GF-D8 (cell line): ENCODE results near the gene POLR3A.
A peak's percentile ranks its signal among the peaks of the same experiment; 100 is the strongest.
"Not testable (repeated sequence)": the region's sequence is repeated elsewhere in the genome, so short reads cannot be mapped to it uniquely, and the experiment has no call there.

Source experiments
- DNase-seq: peaks from one replicate; lab custom pipeline; 2025; lab: John Stamatoyannopoulos, UW

POLR3A gene

GRCh38 chr10:78019264-78019663 lies 10.1 kb downstream of the POLR3A start:
- no peak for DNase-seq

GRCh38 chr10:78017856-78018255 lies 11.5 kb downstream of the POLR3A start:
- no peak for DNase-seq

- DNase-seq, result no peak
Observed at GRCh38 chr10:78015546-78015945, 13.8 kb downstream of the POLR3A start.

GRCh38 chr10:78013564-78013963 lies 15.8 kb downstream of the POLR3A start:
- no peak for DNase-seq

- no peak for DNase-seq
Observed at GRCh38 chr10:78011065-78011464, 18.2 kb downstream of the POLR3A start.

- no peak for DNase-seq
Observed at GRCh38 chr10:78010278-78010677, 19.0 kb downstream of the POLR3A start.

- DNase-seq, result no peak
Observed at GRCh38 chr10:78009662-78010061, 19.7 kb downstream of the POLR3A start.

GRCh38 chr10:78007172-78007571 lies 22.1 kb downstream of the POLR3A start:
- no peak for DNase-seq

GRCh38 chr10:78004215-78005026 lies 24.9 kb downstream of the POLR3A start:
- DNase-seq, result no peak

GRCh38 chr10:78002541-78003288 lies 26.6 kb downstream of the POLR3A start:
- DNase-seq, result no peak

GRCh38 chr10:78000956-78001472 lies 28.3 kb downstream of the POLR3A start:
- no peak for DNase-seq

GRCh38 chr10:78000206-78000605 lies 29.1 kb downstream of the POLR3A start:
- no peak for DNase-seq

- not testable (repeated sequence) for DNase-seq
Observed at GRCh38 chr10:77998780-77999179, 30.5 kb downstream of the POLR3A start.

GRCh38 chr10:77993620-77994019 lies 35.7 kb downstream of the POLR3A start:
- DNase-seq, result no peak

GRCh38 chr10:77989081-77989724 lies 40.1 kb downstream of the POLR3A start:
- no peak for DNase-seq

- DNase-seq, result no peak
Observed at GRCh38 chr10:77987671-77988255, 41.6 kb downstream of the POLR3A start.

- DNase-seq, result no peak
Observed at GRCh38 chr10:77984986-77985385, 44.3 kb downstream of the POLR3A start.

- peak; percentile 49 for DNase-seq
Observed at GRCh38 chr10:77983384-77984341, 45.7 kb downstream of the POLR3A start.

GRCh38 chr10:77981281-77981680 lies 48.0 kb downstream of the POLR3A start:
- no peak for DNase-seq

GRCh38 chr10:77979221-77979620 lies 50.1 kb downstream of the POLR3A start:
- no peak for DNase-seq

GRCh38 chr10:77978360-77978759 lies 51.0 kb downstream of the POLR3A start:
- no peak for DNase-seq
